ENCODE results near the gene GATAD1. TPM values are rescaled to one million over a fixed set of nuclear protein-coding genes. Genes with fewer than 3 reads are reported as not detected.
"Not testable (repeated sequence)": the region's sequence is repeated elsewhere in the genome, so short reads cannot be mapped to it uniquely, and the experiment has no call there.

Gene GATAD1
- total and polyA plus RNA-seq, 2 of the 4 experiments (the other 2 are of a cell fraction) = 9.3 to 15.2 TPM

DNA sequence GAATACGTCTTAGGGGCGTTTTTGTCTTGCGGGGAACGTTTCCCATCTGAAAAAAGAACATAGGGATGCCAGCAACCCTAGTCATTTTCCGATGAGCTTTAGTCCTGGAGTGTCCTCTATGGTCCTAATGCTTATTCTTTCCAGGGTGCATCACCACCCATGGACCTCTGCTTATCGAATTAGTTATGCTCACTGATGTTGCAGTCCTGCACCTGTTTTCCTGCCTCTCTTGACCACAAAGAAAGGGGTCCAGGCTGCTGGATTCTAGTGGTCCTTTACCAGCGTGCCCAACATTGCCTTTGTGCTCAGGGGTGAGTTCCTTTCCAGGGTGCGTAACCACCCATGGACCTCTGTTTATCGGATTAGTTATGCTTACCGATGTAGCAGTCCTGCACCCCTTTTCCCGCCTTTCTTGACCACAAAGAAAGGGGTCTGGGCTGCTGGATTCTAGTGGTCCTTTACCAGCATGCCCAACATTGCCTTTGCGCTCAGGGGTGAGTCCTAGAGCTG is 28.0 kb downstream of the GATAD1 start:
- H2AK5ac ChIP-seq (ENCODE audit: low read depth, low read length); DNase-seq; CTCF ChIA-PET; H2AFZ ChIP-seq (replicated peaks; ENCODE audit: low read length, poor library complexity); H3K79me1 ChIP-seq (ENCODE audit: low read depth in 1 of 2, low read length in 2 of 2); BruUV-seq (replicated peaks); H4K8ac ChIP-seq (ENCODE audit: low read depth in 2 of 2, low read length in 2 of 2); H3K18ac ChIP-seq (ENCODE audit: low read depth, low read length); H3K23ac ChIP-seq (ENCODE audit: low read depth, low read length); H3K9me3 ChIP-seq (ENCODE audit: control insufficient read depth, insufficient read depth, low read length); H2AK9ac ChIP-seq (replicated peaks; ENCODE audit: low read depth, low read length, poor library complexity); H2BK120ac ChIP-seq (ENCODE audit: low read depth, low read length); H3K4me1 ChIP-seq (ENCODE audit: control insufficient read depth, insufficient read depth, low read length); ATAC-seq (ENCODE audit: low read depth); H4K20me1 ChIP-seq (ENCODE audit: insufficient read depth, low read length); H4K5ac ChIP-seq (ENCODE audit: low read depth, low read length); H3K9ac ChIP-seq (ENCODE audit: low read depth, low read length); H2BK20ac ChIP-seq (ENCODE audit: low read depth, low read length); dilution Hi-C loops (cut with HindIII; ENCODE audit: low sequenced_read_pairs, unreplicated experiment); H2BK5ac ChIP-seq (ENCODE audit: low read depth, low read length, poor library complexity, severe bottlenecking); H3K4me2 ChIP-seq (ENCODE audit: low read depth, low read length); H3K14ac ChIP-seq (replicated peaks; ENCODE audit: low read depth, low read length); H3K4ac ChIP-seq (ENCODE audit: low read depth, low read length); H3K4me3 ChIP-seq (ENCODE audit: insufficient read depth, low read depth, low read length); H3K36me3 ChIP-seq (ENCODE audit: control insufficient read depth, insufficient read depth, low read length); H3K27me3 ChIP-seq (ENCODE audit: control insufficient read depth, insufficient read depth, low read length); intact Hi-C loops (cut with micrococcal nuclease); H2BK15ac ChIP-seq (ENCODE audit: low read depth, low read length); H3K27ac ChIP-seq (ENCODE audit: insufficient read depth, low read length); H3K56ac ChIP-seq (ENCODE audit: extremely low read depth, insufficient read depth, low read length); H3K9me1 ChIP-seq (ENCODE audit: insufficient read depth, low read length); in situ Hi-C loops (cut with MboI; ENCODE audit: low sequenced_read_pairs); H4K91ac ChIP-seq (ENCODE audit: insufficient read depth, low read depth, low read length): not testable (repeated sequence)
- POLR2A ChIA-PET (ENCODE audit: unreplicated experiment) = interaction anchor here (0.7 kb wide), 1 partner anchor 313 kb away, joined by 6 read pairs; no protein-coding TSS in a partner anchor
- WGBS, 2 experiments (ENCODE audit: extremely low coverage in 2 of 2, insufficient read length in 1 of 2) = 80% methylated on average over 4 of the region's 12 CpGs; no CpG with 5 or more reads in 1 of the 2 experiments

DNA sequence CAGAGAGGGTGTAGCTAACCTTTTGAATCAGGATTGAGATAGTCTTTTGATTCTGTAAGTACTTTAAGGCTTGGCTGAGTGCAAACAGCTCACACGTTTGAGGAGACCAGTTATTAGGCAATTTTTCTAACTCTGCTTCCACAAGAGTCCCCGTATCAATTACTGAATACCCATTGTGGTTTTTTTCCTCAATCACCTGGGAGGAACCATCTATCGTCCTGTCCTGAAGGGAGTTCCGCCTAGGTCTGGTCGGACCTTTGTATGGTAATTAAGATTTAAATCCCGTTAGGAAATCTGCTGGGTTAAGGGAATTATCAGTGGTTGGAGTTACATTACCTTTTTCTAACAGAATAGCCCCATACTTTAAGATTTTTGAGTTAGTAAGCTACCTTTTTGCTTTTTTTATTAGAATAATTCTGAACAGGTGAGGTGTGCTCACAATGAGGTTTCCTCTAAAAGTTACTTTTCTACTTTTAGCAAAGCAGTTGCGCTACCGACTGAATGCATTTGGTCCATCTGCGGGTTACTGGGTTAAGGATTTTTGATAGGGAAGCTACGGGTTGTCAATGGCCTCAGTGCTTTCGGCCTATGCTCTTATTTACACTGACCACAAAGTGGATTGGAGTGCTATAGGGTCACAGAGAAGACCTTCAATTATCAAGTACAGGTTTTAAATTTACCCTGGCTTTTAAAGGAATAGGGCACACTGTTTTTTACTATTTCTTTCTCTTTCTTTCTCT is 28.7 kb downstream of the GATAD1 start:
- H3K9me3 ChIP-seq (ENCODE audit: control insufficient read depth, insufficient read depth, low read length); H3K4me3 ChIP-seq (ENCODE audit: insufficient read depth, low read depth, low read length); BruUV-seq (replicated peaks); in situ Hi-C loops (cut with MboI; ENCODE audit: low sequenced_read_pairs); H3K18ac ChIP-seq (ENCODE audit: low read depth, low read length); H3K27me3 ChIP-seq (ENCODE audit: control insufficient read depth, insufficient read depth, low read length); H3K23ac ChIP-seq (ENCODE audit: low read depth, low read length); POLR2A ChIA-PET (ENCODE audit: unreplicated experiment); H3K56ac ChIP-seq (ENCODE audit: extremely low read depth, insufficient read depth, low read length); dilution Hi-C loops (cut with HindIII; ENCODE audit: low sequenced_read_pairs, unreplicated experiment); H3K14ac ChIP-seq (replicated peaks; ENCODE audit: low read depth, low read length); H2BK5ac ChIP-seq (ENCODE audit: low read depth, low read length, poor library complexity, severe bottlenecking); H2BK20ac ChIP-seq (ENCODE audit: low read depth, low read length); H2BK15ac ChIP-seq (ENCODE audit: low read depth, low read length); H3K4ac ChIP-seq (ENCODE audit: low read depth, low read length); H2BK120ac ChIP-seq (ENCODE audit: low read depth, low read length); H3K27ac ChIP-seq (ENCODE audit: insufficient read depth, low read length); H3K36me3 ChIP-seq (ENCODE audit: control insufficient read depth, insufficient read depth, low read length); ATAC-seq (ENCODE audit: low read depth); H4K8ac ChIP-seq (ENCODE audit: low read depth in 2 of 2, low read length in 2 of 2); H2AK9ac ChIP-seq (replicated peaks; ENCODE audit: low read depth, low read length, poor library complexity); H4K5ac ChIP-seq (ENCODE audit: low read depth, low read length); H3K9me1 ChIP-seq (ENCODE audit: insufficient read depth, low read length); CTCF ChIA-PET; H3K4me1 ChIP-seq (ENCODE audit: control insufficient read depth, insufficient read depth, low read length); H3K9ac ChIP-seq (ENCODE audit: low read depth, low read length); H2AFZ ChIP-seq (replicated peaks; ENCODE audit: low read length, poor library complexity); H3K79me1 ChIP-seq (ENCODE audit: low read depth in 1 of 2, low read length in 2 of 2); H4K20me1 ChIP-seq (ENCODE audit: insufficient read depth, low read length); intact Hi-C loops (cut with micrococcal nuclease); DNase-seq; H4K91ac ChIP-seq (ENCODE audit: insufficient read depth, low read depth, low read length); H3K4me2 ChIP-seq (ENCODE audit: low read depth, low read length); H2AK5ac ChIP-seq (ENCODE audit: low read depth, low read length): not testable (repeated sequence)
- WGBS, 2 experiments (ENCODE audit: extremely low coverage in 2 of 2, insufficient read length in 1 of 2) = no CpG with 5 or more reads among the region's 11 CpGs
